WTC11 (cell line): Measurements from ENCODE around the gene TULP3. TPM values are rescaled to one million over a fixed set of nuclear protein-coding genes. Genes with fewer than 3 reads are reported as not detected.

Source experiments
- ATAC-seq: fragments of 200-7000 bp; cut with Tn5 transposase; 2 replicates; pipeline ENCODE4 v1.10.0; 2021; ENCODE audit warnings: mild to moderate bottlenecking, moderate library complexity
- CTCF ChIA-PET: fragments of 300-600 bp; sonication (Branson Sonifier 250); formaldehyde crosslinking; loops from one replicate; lab custom pipeline; 2021; ENCODE audit warnings: antibody characterized with exemption; lab: Charles Lee
- POLR2A ChIA-PET: fragments of 350-600 bp; sonication (Branson Sonifier 250); formaldehyde crosslinking; loops from one replicate; lab custom pipeline; 2021; ENCODE audit warnings: antibody characterized with exemption; lab: Charles Lee
- DNase-seq: peaks from one replicate; pipeline ENCODE4 v3.0.0; 2021; ENCODE audit warnings: low spot score
- H3K27ac Mint-ChIP-seq: 2 replicates; pipeline ENCODE4 v1.8.0; 2021; ENCODE audit warnings: mixed read lengths
- H3K27me3 Mint-ChIP-seq: 2 replicates; pipeline ENCODE4 v1.8.0; 2021; ENCODE audit warnings: low read depth, mild to moderate bottlenecking, moderate library complexity, mixed read lengths
- H3K36me3 Mint-ChIP-seq: 2 replicates; pipeline ENCODE4 v1.8.0; 2021; ENCODE audit warnings: mixed read lengths
- H3K4me1 Mint-ChIP-seq: 2 replicates; pipeline ENCODE4 v1.8.0; 2022; ENCODE audit warnings: mixed read lengths
- H3K4me3 Mint-ChIP-seq: 2 replicates; pipeline ENCODE4 v1.8.0; 2021; ENCODE audit warnings: mild to moderate bottlenecking, moderate library complexity, mixed read lengths
- H3K9me3 Mint-ChIP-seq: 2 replicates; pipeline ENCODE4 v1.8.0; 2021; ENCODE audit warnings: mixed read lengths
- ATF3 ChIP-seq: sonication (generic); formaldehyde crosslinking; conservative IDR thresholded peaks from 2 replicates; pipeline ENCODE4 v1.8.1; 2022; ENCODE audit warnings: mild to moderate bottlenecking, missing genetic modification reagents
- CREM ChIP-seq: sonication (generic); formaldehyde crosslinking; IDR thresholded peaks from 2 replicates; pipeline ENCODE4 v1.8.1; 2022; ENCODE audit warnings: mild to moderate bottlenecking, missing genetic modification reagents, moderate library complexity
- FOXJ3 ChIP-seq: sonication (generic); formaldehyde crosslinking; IDR thresholded peaks from 2 replicates; pipeline ENCODE4 v1.9.0; 2021; ENCODE audit warnings: missing genetic modification reagents, mild to moderate bottlenecking, borderline replicate concordance
- MAX ChIP-seq: sonication (generic); formaldehyde crosslinking; IDR thresholded peaks from 2 replicates; pipeline ENCODE4 v1.8.0; 2022; ENCODE audit warnings: mild to moderate bottlenecking, missing genetic modification reagents
- MXD4 ChIP-seq: fragments of 250-450 bp; sonication (Bioruptor Pico); IDR thresholded peaks from 2 replicates; pipeline ENCODE4 v1.8.0; 2021; ENCODE audit warnings: mild to moderate bottlenecking, moderate library complexity, borderline replicate concordance
- MYBL2 ChIP-seq: sonication (generic); formaldehyde crosslinking; IDR thresholded peaks from 2 replicates; pipeline ENCODE4 v1.8.1; 2023; ENCODE audit warnings: mild to moderate bottlenecking, moderate library complexity, missing genetic modification reagents
- NFE2L1 ChIP-seq: sonication (generic); formaldehyde crosslinking; IDR thresholded peaks from 2 replicates; pipeline ENCODE4 v1.8.1; 2023; ENCODE audit warnings: missing genetic modification reagents
- NR1H2 ChIP-seq: sonication (generic); formaldehyde crosslinking; IDR thresholded peaks from 2 replicates; pipeline ENCODE4 v1.9.0; 2021; ENCODE audit warnings: mild to moderate bottlenecking, moderate library complexity, missing genetic modification reagents
- PRRX2 ChIP-seq: fragments of 250-450 bp; sonication (Bioruptor Pico); IDR thresholded peaks from 2 replicates; pipeline ENCODE4 v1.8.0; 2021; ENCODE audit warnings: mild to moderate bottlenecking
- SMAD4 ChIP-seq: sonication (generic); formaldehyde crosslinking; IDR thresholded peaks from 2 replicates; pipeline ENCODE4 v1.8.0; 2022; ENCODE audit warnings: mild to moderate bottlenecking, missing genetic modification reagents
- TCF7 ChIP-seq: sonication (generic); formaldehyde crosslinking; IDR thresholded peaks from 2 replicates; pipeline ENCODE4 v1.8.0; 2022; ENCODE audit warnings: mild to moderate bottlenecking, low read depth, missing genetic modification reagents, moderate library complexity
- ZBTB21 ChIP-seq: sonication (generic); formaldehyde crosslinking; IDR thresholded peaks from 2 replicates; pipeline ENCODE4 v1.8.1; 2023; ENCODE audit warnings: mild to moderate bottlenecking, missing genetic modification reagents, borderline replicate concordance
- ZNF317 ChIP-seq: sonication (generic); formaldehyde crosslinking; IDR thresholded peaks from 2 replicates; pipeline ENCODE4 v1.8.1; 2023; ENCODE audit warnings: low read depth, mild to moderate bottlenecking, moderate library complexity, missing genetic modification reagents, borderline replicate concordance
- ZNF416 ChIP-seq: fragments of 250-450 bp; sonication (Bioruptor Pico); IDR thresholded peaks from 2 replicates; pipeline ENCODE4 v1.9.0; 2021; ENCODE audit warnings: mild to moderate bottlenecking, inconsistent platforms
- total RNA-seq: library from RNA; stranded (reverse); gene quantifications from 3 replicates; pipeline ENCODE4 v1.2.3, GENCODE V29; 2021
- TF ChIP-seq, protein P1 (sequence below): sonication (generic); formaldehyde crosslinking; IDR thresholded peaks from 2 replicates; pipeline ENCODE4 v1.8.1; 2022; ENCODE audit warnings: mild to moderate bottlenecking, moderate library complexity, missing genetic modification reagents
- TF ChIP-seq, protein P2 (sequence below): sonication (generic); formaldehyde crosslinking; IDR thresholded peaks from 2 replicates; pipeline ENCODE4 v1.8.1; 2023; ENCODE audit warnings: mild to moderate bottlenecking, missing genetic modification reagents, borderline replicate concordance
- TF ChIP-seq, protein P3 (sequence below): sonication (generic); formaldehyde crosslinking; IDR thresholded peaks from 2 replicates; pipeline ENCODE4 v1.8.1; 2022; ENCODE audit warnings: missing genetic modification reagents, borderline replicate concordance

Gene TULP3
- total RNA-seq, 1 experiment from 2014 or later: 17.4 TPM

DNA sequence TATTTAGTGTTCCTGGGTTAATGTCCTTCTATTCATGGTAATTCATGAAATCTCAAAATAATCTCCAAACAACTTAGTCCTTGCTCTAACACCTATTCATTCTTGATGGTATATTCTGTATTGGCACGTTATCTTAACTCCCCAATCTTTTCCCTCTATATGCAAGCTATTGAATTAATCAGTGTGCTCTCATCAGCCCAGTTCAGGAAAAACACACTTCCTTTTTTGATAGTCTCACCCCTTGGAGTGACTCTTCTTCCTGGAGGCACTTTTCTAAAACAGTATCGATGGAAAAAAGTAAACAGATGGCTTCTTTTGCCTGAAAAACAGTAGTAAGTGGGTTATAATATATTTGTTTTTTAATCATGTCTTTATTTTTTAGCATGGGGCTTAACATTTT lies 28.6 kb downstream of the TULP3 start (continued):
- TF ChIP-seq, protein P1, sequence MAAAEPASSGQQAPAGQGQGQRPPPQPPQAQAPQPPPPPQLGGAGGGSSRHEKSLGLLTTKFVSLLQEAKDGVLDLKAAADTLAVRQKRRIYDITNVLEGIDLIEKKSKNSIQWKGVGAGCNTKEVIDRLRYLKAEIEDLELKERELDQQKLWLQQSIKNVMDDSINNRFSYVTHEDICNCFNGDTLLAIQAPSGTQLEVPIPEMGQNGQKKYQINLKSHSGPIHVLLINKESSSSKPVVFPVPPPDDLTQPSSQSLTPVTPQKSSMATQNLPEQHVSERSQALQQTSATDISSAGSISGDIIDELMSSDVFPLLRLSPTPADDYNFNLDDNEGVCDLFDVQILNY (CRISPR knock-in tag): no peak
- TF ChIP-seq TCF7 (CRISPR knock-in tag) (no peak), PRRX2 (CRISPR knock-in tag) (no peak), FOXJ3 (no peak), MYBL2 (CRISPR knock-in tag) (no peak), CREM (CRISPR knock-in tag) (no peak), NFE2L1 (CRISPR knock-in tag) (no peak), ZBTB21 (CRISPR knock-in tag) (no peak)

DNA sequence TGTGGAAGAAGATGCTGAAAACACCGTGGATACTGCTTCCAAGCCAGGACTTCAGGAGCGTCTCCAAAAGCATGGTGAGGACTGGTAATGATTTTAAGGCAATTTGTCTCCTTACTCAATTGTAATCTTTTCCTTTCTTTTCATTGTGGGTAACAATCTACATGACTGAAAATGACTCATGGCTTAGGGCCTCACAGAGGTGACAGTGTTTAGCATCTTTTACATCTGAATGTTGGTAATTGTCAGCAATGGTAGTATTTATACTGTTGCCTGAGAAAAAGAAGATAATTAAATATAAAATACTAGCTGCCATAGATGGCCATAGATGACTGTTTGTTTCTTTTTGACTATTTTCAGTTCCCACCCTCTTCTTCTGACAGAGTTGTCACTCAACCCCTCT lies 31.6 kb downstream of the TULP3 start:
- ATAC-seq (peak; percentile 43), DNase-seq (no peak)
- ChIA-PET CTCF (interaction anchor here (1.3 to 1.9 kb wide), 5 partner anchors 22 to 151 kb away, joined by 3 to 8 read pairs (median 4); no protein-coding TSS in a partner anchor), POLR2A (interaction anchor here (1.2 kb wide), 1 partner anchor 22 kb away, joined by 3 read pairs; no protein-coding TSS in a partner anchor)
- no peaks in the 10 kb centered on the region for H3K9me3 Mint-ChIP-seq
- TF ChIP-seq ZNF416: no peak
- no peak for TF ChIP-seq ZNF317 (CRISPR knock-in tag)
- H3K4me1 Mint-ChIP-seq: peaks cover 15% of the 10 kb centered on the region
- no peak overlapping the region; the same call in 1 of the 2 replicates for H3K4me3 Mint-ChIP-seq
- H3K27me3 Mint-ChIP-seq: no peaks in the 10 kb centered on the region
- peaks cover 18% of the 10 kb centered on the region for H3K36me3 Mint-ChIP-seq
- peak overlapping the region; percentile 91 for H3K27ac Mint-ChIP-seq

DNA sequence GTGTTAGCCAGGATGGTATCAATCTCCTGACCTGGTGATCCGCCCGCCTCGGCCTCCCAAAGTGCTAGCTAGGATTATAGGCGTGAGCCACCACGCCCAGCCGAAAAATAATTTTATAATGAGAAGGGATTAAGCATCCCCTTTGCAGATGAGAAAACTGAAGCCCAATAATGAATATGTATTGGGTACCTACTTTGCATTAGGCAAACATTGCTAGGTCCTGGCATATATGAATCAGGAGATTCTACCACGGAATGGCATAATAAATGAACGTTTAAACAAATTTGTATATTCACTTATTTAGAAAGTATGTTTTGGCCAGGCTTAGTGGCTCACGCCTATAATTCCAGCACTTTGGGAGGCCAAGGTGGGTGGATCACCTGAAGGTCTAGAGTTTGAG lies 32.4 kb downstream of the TULP3 start:
- H3K4me3 Mint-ChIP-seq: no peak overlapping the region
- peaks cover 18% of the 10 kb centered on the region for H3K36me3 Mint-ChIP-seq
- no peak for ATAC-seq
- TF ChIP-seq NR1H2 (CRISPR knock-in tag): no peak
- TF ChIP-seq SMAD4 (CRISPR knock-in tag): no peak
- TF ChIP-seq, protein P2, sequence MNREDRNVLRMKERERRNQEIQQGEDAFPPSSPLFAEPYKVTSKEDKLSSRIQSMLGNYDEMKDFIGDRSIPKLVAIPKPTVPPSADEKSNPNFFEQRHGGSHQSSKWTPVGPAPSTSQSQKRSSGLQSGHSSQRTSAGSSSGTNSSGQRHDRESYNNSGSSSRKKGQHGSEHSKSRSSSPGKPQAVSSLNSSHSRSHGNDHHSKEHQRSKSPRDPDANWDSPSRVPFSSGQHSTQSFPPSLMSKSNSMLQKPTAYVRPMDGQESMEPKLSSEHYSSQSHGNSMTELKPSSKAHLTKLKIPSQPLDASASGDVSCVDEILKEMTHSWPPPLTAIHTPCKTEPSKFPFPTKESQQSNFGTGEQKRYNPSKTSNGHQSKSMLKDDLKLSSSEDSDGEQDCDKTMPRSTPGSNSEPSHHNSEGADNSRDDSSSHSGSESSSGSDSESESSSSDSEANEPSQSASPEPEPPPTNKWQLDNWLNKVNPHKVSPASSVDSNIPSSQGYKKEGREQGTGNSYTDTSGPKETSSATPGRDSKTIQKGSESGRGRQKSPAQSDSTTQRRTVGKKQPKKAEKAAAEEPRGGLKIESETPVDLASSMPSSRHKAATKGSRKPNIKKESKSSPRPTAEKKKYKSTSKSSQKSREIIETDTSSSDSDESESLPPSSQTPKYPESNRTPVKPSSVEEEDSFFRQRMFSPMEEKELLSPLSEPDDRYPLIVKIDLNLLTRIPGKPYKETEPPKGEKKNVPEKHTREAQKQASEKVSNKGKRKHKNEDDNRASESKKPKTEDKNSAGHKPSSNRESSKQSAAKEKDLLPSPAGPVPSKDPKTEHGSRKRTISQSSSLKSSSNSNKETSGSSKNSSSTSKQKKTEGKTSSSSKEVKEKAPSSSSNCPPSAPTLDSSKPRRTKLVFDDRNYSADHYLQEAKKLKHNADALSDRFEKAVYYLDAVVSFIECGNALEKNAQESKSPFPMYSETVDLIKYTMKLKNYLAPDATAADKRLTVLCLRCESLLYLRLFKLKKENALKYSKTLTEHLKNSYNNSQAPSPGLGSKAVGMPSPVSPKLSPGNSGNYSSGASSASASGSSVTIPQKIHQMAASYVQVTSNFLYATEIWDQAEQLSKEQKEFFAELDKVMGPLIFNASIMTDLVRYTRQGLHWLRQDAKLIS (CRISPR knock-in tag): no peak
- TF ChIP-seq MXD4 (CRISPR knock-in tag): no peak
- TF ChIP-seq, protein P3, sequence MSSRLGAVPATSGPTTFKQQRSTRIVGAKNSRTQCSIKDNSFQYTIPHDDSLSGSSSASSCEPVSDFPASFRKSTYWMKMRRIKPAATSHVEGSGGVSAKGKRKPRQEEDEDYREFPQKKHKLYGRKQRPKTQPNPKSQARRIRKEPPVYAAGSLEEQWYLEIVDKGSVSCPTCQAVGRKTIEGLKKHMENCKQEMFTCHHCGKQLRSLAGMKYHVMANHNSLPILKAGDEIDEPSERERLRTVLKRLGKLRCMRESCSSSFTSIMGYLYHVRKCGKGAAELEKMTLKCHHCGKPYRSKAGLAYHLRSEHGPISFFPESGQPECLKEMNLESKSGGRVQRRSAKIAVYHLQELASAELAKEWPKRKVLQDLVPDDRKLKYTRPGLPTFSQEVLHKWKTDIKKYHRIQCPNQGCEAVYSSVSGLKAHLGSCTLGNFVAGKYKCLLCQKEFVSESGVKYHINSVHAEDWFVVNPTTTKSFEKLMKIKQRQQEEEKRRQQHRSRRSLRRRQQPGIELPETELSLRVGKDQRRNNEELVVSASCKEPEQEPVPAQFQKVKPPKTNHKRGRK: no peak
- TF ChIP-seq MAX (CRISPR knock-in tag): no peak
- TF ChIP-seq ATF3 (CRISPR knock-in tag): no peak
- H3K27me3 Mint-ChIP-seq: no peaks in the 10 kb centered on the region
- H3K9me3 Mint-ChIP-seq: no peaks in the 10 kb centered on the region
- H3K4me1 Mint-ChIP-seq: peaks cover 15% of the 10 kb centered on the region
- no peak for DNase-seq
- ChIA-PET POLR2A (interaction anchor here (1.2 kb wide), 1 partner anchor 21 kb away, joined by 3 read pairs; no protein-coding TSS in a partner anchor), CTCF (interaction anchor here (1.3 to 1.9 kb wide), 4 partner anchors 21 to 150 kb away, joined by 3 to 8 read pairs (median 4); no protein-coding TSS in a partner anchor)
- H3K27ac Mint-ChIP-seq: no peak overlapping the region
